H4 (cell line): ENCODE data around the gene ATP1A3. TPM values are rescaled to one million over a fixed set of nuclear protein-coding genes. Genes with fewer than 3 reads are reported as not detected.
"Not testable (repeated sequence)": the region's sequence is repeated elsewhere in the genome, so short reads cannot be mapped to it uniquely, and the experiment has no call there.

Experiments used
- DNase-seq: peaks from one replicate; pipeline ENCODE4 v3.0.0-alpha.2; 2015; ENCODE audit warnings: low spot score
- total RNA-seq: library from RNA; depleted of rRNA; stranded (reverse); fragments of >200 nt; shearing (Covaris generic); gene quantifications from 2 replicates; pipeline ENCODE4 v1.2.3, GENCODE V29; 2014; rRNA removed

Gene ATP1A3
- 2.1 and 2.8 TPM in 2 replicates for total RNA-seq

- DNase-seq: peak; percentile 40
Observed at GRCh38 chr19:41993612-41994483, at the start of gene ATP1A3. Gene ATP1A3, minus strand, starts transcription at chr19:41994230. Its CDS starts 154 bp downstream, at chr19:41994076.

GRCh38 chr19:42042455-42043170 lies 48.6 kb upstream of the ATP1A3 start:
- no peak for DNase-seq

DNA sequence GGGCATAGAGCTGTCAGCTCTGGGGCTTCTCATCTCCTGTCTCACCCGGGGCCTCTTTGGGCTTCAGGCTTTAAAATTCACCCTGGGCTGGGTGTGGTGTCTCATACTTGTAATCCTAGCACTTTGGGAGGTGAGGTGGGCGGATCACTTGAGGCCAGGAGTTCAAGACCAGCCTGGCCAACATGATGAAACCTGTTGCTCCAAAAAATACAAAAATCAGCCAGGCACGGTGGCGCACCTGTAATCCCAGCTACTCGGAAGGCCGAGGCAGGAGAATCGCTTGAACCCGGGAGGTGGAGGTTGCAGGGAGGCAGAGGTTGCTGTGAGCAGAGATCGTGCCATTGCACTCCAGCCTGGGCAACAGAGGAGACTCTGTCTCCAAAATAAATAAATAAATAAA lies 46.5 kb upstream of the ATP1A3 start:
- DNase-seq: not testable (repeated sequence)

DNA sequence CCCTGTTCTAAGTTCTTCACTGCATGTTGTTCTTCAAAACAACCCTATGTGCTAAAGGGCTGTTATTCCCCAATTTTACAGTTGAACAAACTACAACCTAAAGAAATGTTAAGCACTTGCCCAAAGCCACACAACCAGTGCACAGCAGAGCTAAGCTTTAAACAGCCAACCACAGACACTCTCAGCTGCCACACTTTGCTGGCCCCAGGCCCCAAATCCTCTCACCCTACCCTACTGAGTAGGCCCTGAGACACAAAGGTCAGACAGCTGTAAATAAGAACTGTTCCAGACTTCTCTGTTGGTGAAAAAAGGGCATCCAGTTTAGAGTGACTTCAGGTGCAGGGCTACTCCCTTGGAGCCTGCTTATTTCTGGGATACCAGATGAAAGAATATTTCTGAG lies 46.0 kb upstream of the ATP1A3 start:
- DNase-seq: no peak

- no peak for DNase-seq
Observed at GRCh38 chr19:42038666-42039065, 44.6 kb upstream of the ATP1A3 start.

- no peak for DNase-seq
Observed at GRCh38 chr19:42037649-42038048, 43.6 kb upstream of the ATP1A3 start.

- DNase-seq: peak; percentile 81
Observed at GRCh38 chr19:42034640-42035391, 40.8 kb upstream of the ATP1A3 start.

GRCh38 chr19:42033413-42033812 lies 39.4 kb upstream of the ATP1A3 start:
- no peak for DNase-seq

GRCh38 chr19:42032431-42032830 lies 38.4 kb upstream of the ATP1A3 start:
- DNase-seq: no peak

DNA sequence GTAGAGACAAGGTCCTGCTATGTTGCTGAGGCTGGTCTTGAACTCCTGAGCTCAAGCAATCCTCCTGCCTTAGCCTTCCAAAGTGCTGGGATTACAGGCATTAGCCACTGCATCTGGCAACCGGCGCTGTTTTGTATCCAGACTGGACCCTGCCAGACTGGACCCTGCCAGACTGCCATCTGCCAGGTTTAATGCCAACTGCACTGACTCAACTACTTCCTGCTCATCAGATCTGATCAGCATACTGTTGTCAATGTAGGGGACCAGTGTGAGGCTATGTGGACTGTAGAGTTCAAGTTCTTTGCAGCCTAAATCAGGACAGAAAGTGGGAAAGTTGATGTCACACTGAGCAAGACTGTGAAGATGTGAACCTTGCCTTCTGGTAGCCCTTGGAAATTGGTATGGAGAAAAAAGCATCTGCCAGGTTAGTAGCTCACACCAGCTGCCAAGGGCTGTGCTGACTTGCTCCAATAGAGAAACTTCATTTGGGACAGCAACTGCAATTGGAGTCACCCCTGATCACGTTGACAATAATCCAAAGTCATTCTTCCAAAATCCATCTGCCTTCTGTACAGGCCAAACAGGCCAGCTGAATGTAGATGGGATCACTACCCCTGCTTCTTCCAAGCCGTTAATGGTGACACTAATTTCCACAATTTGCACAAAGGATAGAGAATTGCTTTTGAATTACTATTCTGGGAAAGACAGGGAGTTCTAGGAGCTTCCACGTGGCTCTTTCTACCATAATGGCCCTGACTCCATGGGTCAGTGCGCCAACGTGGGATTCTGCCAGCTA lies 36.8 kb upstream of the ATP1A3 start:
- DNase-seq: no peak

DNA sequence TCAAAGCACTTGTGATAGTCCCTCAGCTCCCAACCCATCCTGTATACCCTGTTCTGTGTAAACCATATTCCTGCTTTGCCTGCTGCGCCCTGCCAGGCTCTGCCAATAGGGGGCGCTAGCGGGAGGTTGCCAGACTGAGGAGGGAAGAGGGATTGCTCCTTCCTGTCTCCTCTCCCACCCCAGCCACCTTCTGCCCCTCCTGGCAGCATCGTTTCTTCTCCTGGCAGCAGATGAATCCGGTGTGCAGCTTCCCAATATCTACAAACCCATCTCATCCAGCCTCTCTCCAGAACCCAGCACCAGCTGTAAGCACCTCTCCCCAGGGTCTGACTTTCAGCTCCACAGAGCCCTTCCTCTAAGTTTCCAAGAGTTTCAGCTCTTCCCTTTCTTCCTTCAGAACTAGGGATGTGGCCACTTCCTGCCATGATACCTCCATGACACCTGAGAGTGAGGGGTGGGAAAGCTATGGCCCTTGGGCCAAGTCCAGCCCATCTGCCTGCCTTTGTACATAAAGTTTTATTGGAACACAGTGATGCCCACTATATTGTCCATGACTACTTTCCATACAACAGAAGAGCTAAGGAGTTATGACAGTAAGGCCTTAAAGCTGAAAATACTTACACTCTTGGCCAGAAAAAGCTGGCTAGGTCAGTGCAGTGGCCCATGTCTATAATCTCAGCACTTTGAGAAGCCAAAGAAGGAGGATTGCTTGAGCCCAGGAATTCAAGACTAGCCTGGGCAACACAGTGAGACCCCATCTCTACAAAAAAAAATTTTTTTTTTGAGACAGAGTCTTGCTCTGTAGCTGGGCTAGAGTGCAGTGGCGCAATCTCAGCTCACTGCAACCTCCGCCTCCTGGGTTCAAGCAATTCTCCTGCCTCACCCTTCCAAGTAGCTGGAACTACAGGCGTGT lies 34.5 kb upstream of the ATP1A3 start:
- no peak for DNase-seq

DNA sequence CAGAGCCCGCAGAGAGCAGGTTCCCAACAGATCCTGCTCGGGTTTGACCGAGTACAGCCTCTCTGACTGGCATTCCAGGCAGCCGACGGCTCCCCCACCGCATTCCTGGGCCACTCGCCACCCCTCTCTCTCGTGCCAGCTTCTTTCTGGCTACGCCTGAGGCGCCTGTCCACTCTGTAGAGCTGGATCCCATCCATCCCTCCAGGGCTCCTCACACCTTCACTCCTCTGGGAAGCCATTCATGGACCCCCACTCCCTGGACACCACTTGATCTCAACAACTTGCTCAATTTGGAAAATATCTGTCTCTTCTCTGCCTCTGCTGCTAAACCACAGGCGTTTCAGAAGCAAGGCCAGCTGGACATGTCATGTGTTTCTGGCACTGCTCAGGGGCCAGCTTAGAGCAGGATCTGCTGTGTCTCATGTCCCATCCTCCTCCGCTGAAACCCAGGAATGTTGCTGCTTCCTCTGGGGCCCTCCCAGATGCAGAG lies 30.6 kb upstream of the ATP1A3 start:
- DNase-seq: peak; percentile 30

DNA sequence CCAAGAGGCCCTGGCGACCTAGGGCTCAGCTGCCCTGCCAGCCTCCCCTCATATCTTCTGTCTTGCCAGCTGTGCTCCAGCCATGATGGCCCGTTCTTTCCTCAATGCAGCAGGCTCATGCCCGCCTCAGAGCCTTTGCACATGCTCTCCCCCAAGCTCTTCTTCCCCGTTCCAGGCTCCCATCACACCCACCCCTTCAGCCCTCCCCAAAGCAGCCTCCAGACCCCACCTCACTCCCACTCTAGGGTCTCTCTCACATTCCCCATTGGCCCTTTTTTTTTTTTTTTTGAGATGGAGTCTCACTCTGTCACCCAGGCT lies 29.9 kb upstream of the ATP1A3 start:
- DNase-seq: no peak

DNA sequence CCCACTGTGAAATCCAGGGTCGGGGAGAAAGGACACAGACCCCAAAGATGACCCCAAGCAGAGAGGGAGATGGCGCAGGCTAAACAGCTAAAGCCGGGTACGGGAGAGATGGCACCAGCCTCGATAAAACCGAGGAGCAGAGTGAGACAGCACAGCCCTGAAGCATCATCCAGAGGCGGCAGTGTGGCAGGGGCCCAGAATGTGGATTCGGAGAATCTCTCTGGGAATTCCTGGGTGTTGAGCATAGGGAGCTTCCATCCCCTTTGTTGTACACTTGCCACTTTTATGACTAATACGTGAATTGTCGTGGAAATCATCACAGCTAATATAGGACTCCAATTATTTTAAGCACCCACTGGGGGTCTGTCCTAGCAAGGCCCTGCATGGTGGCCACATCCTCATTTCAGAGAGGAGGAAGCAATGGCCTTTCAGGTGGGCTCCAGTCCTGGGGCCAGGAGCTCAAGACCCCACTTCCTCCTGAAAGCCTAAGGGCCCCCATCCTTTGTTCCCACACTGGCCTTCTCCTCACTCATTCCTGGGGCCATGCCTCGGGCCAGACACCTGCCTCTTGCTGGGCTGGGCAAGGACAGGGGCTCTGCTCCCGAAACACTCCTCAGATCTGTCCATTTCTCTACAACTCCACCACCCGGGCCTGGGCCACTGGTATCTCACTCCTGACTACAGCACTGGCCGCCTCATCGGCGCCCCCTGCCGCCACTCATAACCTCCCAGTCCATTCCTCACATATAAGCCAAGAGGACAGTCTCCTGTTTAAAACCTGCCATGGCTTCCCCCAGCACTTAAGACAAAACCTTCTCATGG lies 29.3 kb upstream of the ATP1A3 start:
- DNase-seq: no peak

- no peak for DNase-seq
Observed at GRCh38 chr19:42022616-42023015, 28.6 kb upstream of the ATP1A3 start.

- DNase-seq: no peak
Observed at GRCh38 chr19:42021185-42021584, 27.2 kb upstream of the ATP1A3 start.

DNA sequence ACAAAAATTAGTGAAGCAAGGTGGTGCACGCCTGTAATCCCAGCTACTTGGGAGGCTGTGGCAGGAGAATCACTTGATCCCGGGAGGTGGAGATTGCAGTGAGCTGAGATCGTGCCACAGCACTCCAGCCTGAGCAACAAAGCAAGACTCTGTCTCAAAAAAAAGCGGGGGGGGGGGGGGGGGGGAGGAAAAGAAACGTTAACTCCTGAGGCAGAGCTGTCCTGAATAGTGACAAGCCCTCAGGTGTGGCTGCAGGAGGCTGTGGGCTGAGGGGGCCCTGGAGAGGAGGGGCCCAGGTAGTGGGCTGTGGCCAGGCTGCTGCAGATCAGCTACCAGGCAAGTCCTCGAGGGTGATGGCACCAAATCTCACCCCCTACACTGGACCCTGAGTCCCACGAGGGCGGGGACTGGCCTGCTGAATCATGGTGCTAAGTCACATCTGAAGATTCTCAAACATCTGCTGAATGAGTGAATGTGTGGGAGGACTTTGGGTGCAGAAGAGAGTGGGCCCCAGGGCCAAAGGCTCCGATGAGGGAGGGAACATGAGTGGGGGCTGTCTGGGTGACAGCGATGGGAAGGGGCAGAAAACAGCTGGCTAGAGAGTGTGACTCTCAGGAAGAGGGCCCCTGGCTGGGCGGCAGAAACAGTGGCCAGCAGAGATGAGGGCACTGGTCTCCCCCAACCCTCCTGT lies 24.6 kb upstream of the ATP1A3 start:
- no peak for DNase-seq

DNA sequence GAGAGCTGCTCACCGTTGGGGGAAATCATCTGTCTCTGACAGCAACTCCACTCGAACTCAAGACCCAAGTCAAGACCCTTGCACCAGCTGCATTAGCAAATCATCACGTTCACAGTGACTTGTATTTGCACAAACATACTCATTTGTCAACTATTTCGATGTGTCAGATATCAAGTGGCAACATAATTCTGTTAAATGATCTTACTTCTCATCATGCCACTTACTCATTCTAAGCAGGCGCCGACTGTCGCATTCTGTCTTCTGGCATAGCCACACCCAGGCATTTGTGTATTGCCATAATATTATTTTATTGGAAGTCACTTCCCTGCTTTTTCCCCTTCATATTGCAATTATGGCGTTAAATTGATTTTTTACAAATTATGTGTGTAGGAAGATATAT lies 23.0 kb upstream of the ATP1A3 start:
- no peak for DNase-seq

- DNase-seq: not testable (repeated sequence)
Observed at GRCh38 chr19:42012747-42013146, 18.7 kb upstream of the ATP1A3 start.
